A549 (cell line): ENCODE results near the gene GNG12. TPM values are rescaled to one million over a fixed set of nuclear protein-coding genes. Genes with fewer than 3 reads are reported as not detected.

Experiments
- ATAC-seq, 2 experiments: fragments of 200-7000 bp in 1 of 2; fragments of >200 bp in 1 of 2; cut with Nextera tagmentation in 1 of 2; cut with Tn5 transposase in 1 of 2; 3 replicates each; pipeline versions ENCODE4 v1.8.0 to v1.9.1; 2018 to 2020; ENCODE audit warnings: mild to moderate bottlenecking in 1 of 2, moderate library complexity in 1 of 2
- CTCF ChIA-PET: fragments of 300-600 bp; sonication (Branson Sonifier 250); formaldehyde crosslinking; extraction: SDS; loops from one replicate; lab custom pipeline; 2021; ENCODE audit warnings: antibody characterized with exemption, inconsistent platforms; lab: Yijun Ruan, JAX
- POLR2A ChIA-PET: fragments of 350-600 bp; formaldehyde crosslinking; extraction: SDS; loops from one replicate; lab custom pipeline; 2021; ENCODE audit warnings: antibody characterized with exemption, inconsistent platforms; lab: Yijun Ruan, JAX
- DNase-seq, 2 experiments: peaks; one replicate each; pipeline versions ENCODE4 v3.0.0 to v3.0.0-alpha.2; 2011 to 2016; ENCODE audit warnings: low read depth in 1 of 2, low spot score in 1 of 2
- FAIRE-seq: peaks from 2 replicates; lab custom pipeline; 2011; peaks lifted over from hg19 to GRCh38; lab: Jason Lieb, UNC
- H3K27ac ChIP-seq, 2 experiments: fragments of >200 bp; sonication (Bioruptor Twin); formaldehyde crosslinking; 3 replicates each; pipeline ENCODE4 v1.5.1; 2016 to 2017
- H3K4me1 ChIP-seq: fragments of >200 bp; sonication (Bioruptor Twin); formaldehyde crosslinking; 3 replicates; pipeline ENCODE4 v1.6.1; 2016
- H3K4me2 ChIP-seq: fragments of >200 bp; sonication (Bioruptor Twin); formaldehyde crosslinking; 3 replicates; pipeline ENCODE4 v1.6.1; 2016
- H3K4me3 ChIP-seq: fragments of >200 bp; sonication (Bioruptor Twin); formaldehyde crosslinking; 3 replicates; pipeline ENCODE4 v1.5.1; 2016
- H3K9me3 ChIP-seq: fragments of >200 bp; sonication (Bioruptor Twin); formaldehyde crosslinking; 3 replicates; pipeline ENCODE4 v1.6.1; 2016
- BHLHE40 ChIP-seq: IDR thresholded peaks from 2 replicates; pipeline ENCODE4 v1.6.1; 2012; ENCODE audit warnings: low read depth, low read length, inconsistent platforms
- CBX2 ChIP-seq: fragments of 200-600 bp; sonication (generic); IDR thresholded peaks from 2 replicates; pipeline ENCODE4 v1.6.1; 2016; ENCODE audit warnings: low read depth, mild to moderate bottlenecking, borderline replicate concordance
- CHD4 ChIP-seq: fragments of 200-600 bp; sonication (generic); IDR thresholded peaks from 2 replicates; pipeline ENCODE4 v1.6.1; 2016; ENCODE audit warnings: antibody characterized with exemption, mild to moderate bottlenecking, borderline replicate concordance
- CTCF ChIP-seq: fragments of >200 bp; sonication (Bioruptor Twin); formaldehyde crosslinking; IDR thresholded peaks from 3 replicates; pipeline ENCODE4 v1.5.1; 2016
- E2F6 ChIP-seq: IDR thresholded peaks from 2 replicates; pipeline ENCODE4 v1.6.1; 2012; ENCODE audit warnings: low read depth, borderline replicate concordance
- ELK1 ChIP-seq: fragments of 150-350 bp; IDR thresholded peaks from 2 replicates; pipeline ENCODE4 v1.6.1; 2014; ENCODE audit warnings: low read depth, mild to moderate bottlenecking, low read length
- FOSL2 ChIP-seq, 2 experiments: fragments of 450-650 bp in 1 of 2; fragments of >200 bp in 1 of 2; sonication (Bioruptor Twin) in 1 of 2; formaldehyde crosslinking; IDR thresholded peaks; 2 replicates each; pipeline versions ENCODE4 v1.5.0 to v1.6.1; 2016 to 2020; ENCODE audit warnings: mild to moderate bottlenecking in 1 of 2, moderate library complexity in 1 of 2
- FOXS1 ChIP-seq: fragments of 250-450 bp; sonication (Bioruptor Pico); IDR thresholded peaks from 2 replicates; pipeline ENCODE4 v1.5.0; 2020; ENCODE audit warnings: mild to moderate bottlenecking, moderate library complexity
- HES2 ChIP-seq: fragments of >200 bp; sonication (Bioruptor Twin); formaldehyde crosslinking; IDR thresholded peaks from 2 replicates; pipeline ENCODE4 v1.6.1; 2016
- HMGXB4 ChIP-seq: fragments of 250-450 bp; sonication (Bioruptor Pico); IDR thresholded peaks from 2 replicates; pipeline ENCODE4 v1.5.0; 2021; ENCODE audit warnings: mild to moderate bottlenecking, moderate library complexity, borderline replicate concordance
- HOXA7 ChIP-seq: fragments of 250-450 bp; sonication (Bioruptor Pico); IDR thresholded peaks from 2 replicates; pipeline ENCODE4 v1.5.0; 2020; ENCODE audit warnings: mild to moderate bottlenecking, moderate library complexity
- HOXB13 ChIP-seq: fragments of 250-450 bp; sonication (Bioruptor Pico); IDR thresholded peaks from 2 replicates; pipeline ENCODE4 v1.5.0; 2020; ENCODE audit warnings: low read depth, mild to moderate bottlenecking, moderate library complexity
- HOXB5 ChIP-seq: fragments of 250-450 bp; sonication (Bioruptor Pico); IDR thresholded peaks from 2 replicates; pipeline ENCODE4 v1.5.0; 2020; ENCODE audit warnings: mild to moderate bottlenecking, moderate library complexity
- KDM1A ChIP-seq: fragments of 200-600 bp; sonication (generic); IDR thresholded peaks from 2 replicates; pipeline ENCODE4 v1.6.1; 2016; ENCODE audit warnings: low read depth, mild to moderate bottlenecking
- MAFK ChIP-seq: fragments of 450-650 bp; IDR thresholded peaks from 2 replicates; pipeline ENCODE4 v1.6.1; 2014; ENCODE audit not compliant: partially characterized antibody
- MAX ChIP-seq: IDR thresholded peaks from 2 replicates; pipeline ENCODE4 v1.6.1; 2012
- POLR2A ChIP-seq: IDR thresholded peaks from 2 replicates; pipeline ENCODE4 v1.6.1; 2012; ENCODE audit warnings: mild to moderate bottlenecking, low read length
- POLR2AphosphoS2 ChIP-seq: conservative IDR thresholded peaks from 2 replicates; pipeline ENCODE4 v1.6.1; 2012; ENCODE audit warnings: low read length, improper control_type of control experiment, inconsistent platforms
- RAD21 ChIP-seq, 2 experiments: fragments of >200 bp in 1 of 2; sonication (Bioruptor Twin) in 1 of 2; formaldehyde crosslinking in 1 of 2; IDR thresholded peaks in 1 of 2; conservative IDR thresholded peaks in 1 of 2; 2 replicates in 1 of 2; 3 replicates in 1 of 2; pipeline ENCODE4 v1.6.1; 2012 to 2018; ENCODE audit warnings: inconsistent platforms in 1 of 2
- RARB ChIP-seq: fragments of 250-450 bp; sonication (Bioruptor Pico); IDR thresholded peaks from 2 replicates; pipeline ENCODE4 v1.8.0; 2021; ENCODE audit warnings: mild to moderate bottlenecking, moderate library complexity
- SMC3 ChIP-seq: fragments of >200 bp; sonication (Bioruptor Twin); formaldehyde crosslinking; IDR thresholded peaks from 3 replicates; pipeline ENCODE4 v1.6.1; 2018; ENCODE audit warnings: inconsistent platforms
- TP53 ChIP-seq: fragments of 250-450 bp; sonication (Bioruptor Pico); IDR thresholded peaks from 2 replicates; pipeline ENCODE4 v1.5.0; 2021; ENCODE audit warnings: mild to moderate bottlenecking, moderate library complexity
- WGBS: methylation state at CpG from one replicate; pipeline ENCODE4 v1.1.6; 2017; ENCODE audit errors: missing lambda C conversion rate; 5-methylcytosine and 5-hydroxymethylcytosine counted together
- polyA plus RNA-seq, 4 experiments: library from polyadenylated mRNA; depleted of rRNA in 3 of 4; stranded (reverse); fragments of >200 nt; fragmentation: RNase III in 1 of 4; extraction: RNeasy Plus Mini Kit Qiagen cat#74134 plus additional on column Dnase treatment in 1 of 4; gene quantifications; 2 replicates in 3 of 4; 3 replicates in 1 of 4; pipeline ENCODE4 v1.2.3, GENCODE V29; 2011 to 2017

Gene GNG12
- polyA plus RNA-seq, 2 of the 4 experiments (the other 2 are of a cell fraction): 91.8 to 132 TPM

- peak overlapping the region; percentile 76 to 92 for H3K27ac ChIP-seq
- CTCF ChIA-PET: interaction anchor here (0.6 to 5.6 kb wide), 56 partner anchors 8 to 576 kb away, joined by 3 to 37 read pairs (median 4); partner anchors contain the start of gene GNG12
- ATAC-seq: peak; percentile 69 to 78
- no peak for TF ChIP-seq HES2
- TF ChIP-seq CTCF: peak; percentile 76
- peak; percentile 83 to 89 for TF ChIP-seq RAD21 (conservative IDR thresholded peaks at IDR 0.05 in 1 of 2, IDR thresholded peaks at IDR 0.05 in 1 of 2)
- 0 out of 2 replicates have a peak, but pooled peaks have one; percentile 25 for TF ChIP-seq MAX
- no peak for TF ChIP-seq TP53
- TF ChIP-seq MAFK: peak; percentile 1
- peak; percentile 74 for TF ChIP-seq SMC3
- TF ChIP-seq, all 56 proteins: peak for 5
- WGBS: 13% methylated on average over 16 of the region's 17 CpGs
- Histone ChIP-seq H3K4me3 (no peak overlapping the region; the same call in 2 of the 3 replicates), H3K4me1 (peaks cover 77% of the 10 kb centered on the region), H3K9me3 (no peaks in the 10 kb centered on the region), H3K4me2 (peak overlapping the region; percentile 78)
- DNase-seq (peak in 1 of 2 experiments; percentile 53), FAIRE-seq (no peak)
- POLR2A ChIA-PET: interaction anchor here (1.9 to 2.7 kb wide), 2 partner anchors 65 to 82 kb away, joined by 9 to 11 read pairs; partner anchors contain the start of gene GADD45A
Observed at GRCh38 chr1:67766141-67766978, 66.9 kb downstream of the GNG12 start.

GRCh38 chr1:67764633-67765032, 68.6 kb downstream of the GNG12 start:
- WGBS: 64% methylated on average over 4 of the region's 4 CpGs
- Histone ChIP-seq H3K4me2 (peak overlapping the region; percentile 20), H3K4me3 (no peak overlapping the region), H3K4me1 (peaks cover 77% of the 10 kb centered on the region), H3K27ac (peak overlapping the region in 1 of 2 experiments; percentile 61; a peak in 2 of 6 replicates), H3K9me3 (no peaks in the 10 kb centered on the region)
- no peak for FAIRE-seq
- ChIA-PET CTCF (interaction anchor here (1.3 to 5.6 kb wide), 9 partner anchors 11 to 344 kb away, joined by 3 to 37 read pairs (median 16); no protein-coding TSS in a partner anchor), POLR2A (no interaction called here)
- TF ChIP-seq BHLHE40 (no peak), SMC3 (no peak), HOXB13 (CRISPR knock-in tag) (no peak), CHD4 (no peak), POLR2AphosphoS2 (no peak), FOSL2 (IDR thresholded peaks at IDR 0.05) (no peak), FOSL2 (CRISPR knock-in tag; IDR thresholded peaks at IDR 0.05) (no peak), TP53 (no peak), ELK1 (no peak), FOXS1 (CRISPR knock-in tag) (no peak), HMGXB4 (CRISPR knock-in tag) (no peak), HOXB5 (CRISPR knock-in tag) (no peak), HES2 (no peak), E2F6 (no peak), HOXA7 (CRISPR knock-in tag) (no peak), KDM1A (no peak), POLR2A (no peak), CBX2 (no peak), RARB (no peak)
- no peak for DNase-seq
- ATAC-seq: no peak
